Posterior cingulate gyrus (tissue), 11 donors: Measurements from ENCODE around the gene MAPK8IP3.
"Not testable (repeated sequence)": the region's sequence is repeated elsewhere in the genome, so short reads cannot be mapped to it uniquely, and the experiment has no call there.

Experiments used
- DNase-seq, 10 donors: peaks; one replicate each; pipeline versions ENCODE4 v3.0.0 to v3.0.0-alpha.2; 2020 to 2021; ENCODE audit warnings: mixed read lengths in 3 of 10
- intact Hi-C: fragments of 100-400 bp; cut with DNase I; formaldehyde crosslinking; loops from one replicate; pipeline ENCODE4 v1.15.1; 2023

The MAPK8IP3 gene

GRCh38 chr16:1791943-1792812 is 86.2 kb downstream of the MAPK8IP3 start:
- intact Hi-C loops: no loop called here
- peak in 2 of 10 donors; percentile 59 to 82 for DNase-seq

- intact Hi-C loops: no loop called here
- DNase-seq: peak in 4 of 10 donors; percentile 22 to 79 (median 64)
Observed at GRCh38 chr16:1792836-1793577, 87.0 kb downstream of the MAPK8IP3 start.

GRCh38 chr16:1793578-1794220 is 87.7 kb downstream of the MAPK8IP3 start, which contains the start of gene IGFALS:
Gene IGFALS, minus strand, starts transcription at chr16:1793705. Its CDS starts 53 bp downstream, at chr16:1793652.
- intact Hi-C loops: no loop called here
- DNase-seq: peak in 3 of 10 donors; percentile 23 to 82 (median 52)

GRCh38 chr16:1794221-1794871 is 88.4 kb downstream of the MAPK8IP3 start:
- DNase-seq: peak in 2 of 10 donors; percentile 9 to 77
- intact Hi-C loops: no loop called here

- intact Hi-C loops: no loop called here
- peak in 2 of 10 donors; percentile 9 to 68 for DNase-seq
Observed at GRCh38 chr16:1794908-1795666, 89.1 kb downstream of the MAPK8IP3 start.

- intact Hi-C loops, DNase-seq: not testable (repeated sequence)
Observed at GRCh38 chr16:1799263-1799662, 93.3 kb downstream of the MAPK8IP3 start.

GRCh38 chr16:1800701-1801100 is 94.7 kb downstream of the MAPK8IP3 start:
- intact Hi-C loops: no loop called here
- peak in 1 of 10 donors; percentile 68 for DNase-seq

GRCh38 chr16:1807626-1808025 is 101.6 kb downstream of the MAPK8IP3 start:
- intact Hi-C loops: no loop called here

GRCh38 chr16:1808691-1809090 is 102.7 kb downstream of the MAPK8IP3 start:
- peak in 2 of 10 donors; percentile 54 to 59 for DNase-seq
- intact Hi-C loops: no loop called here

More at GRCh38 chr16:1807626-1808025, 101.6 kb downstream of the MAPK8IP3 start:
- peak in 2 of 10 donors; percentile 56 to 62 for DNase-seq

- intact Hi-C loops: no loop called here
- peak in 2 of 10 donors; percentile 81 to 82 for DNase-seq
Observed at GRCh38 chr16:1809281-1809801, 103.3 kb downstream of the MAPK8IP3 start.

- DNase-seq: peak in 2 of 10 donors; percentile 49 to 58
- intact Hi-C loops: no loop called here
Observed at GRCh38 chr16:1810106-1810505, 104.1 kb downstream of the MAPK8IP3 start.

GRCh38 chr16:1810536-1810935 is 104.5 kb downstream of the MAPK8IP3 start:
- DNase-seq: peak in 1 of 10 donors; percentile 79
- intact Hi-C loops: no loop called here

GRCh38 chr16:1812732-1813163 is 106.8 kb downstream of the MAPK8IP3 start:
- intact Hi-C loops: no loop called here
- peak; percentile 34 to 96 (median 79) for DNase-seq

GRCh38 chr16:1815461-1815860 is 109.5 kb downstream of the MAPK8IP3 start:
- DNase-seq: no peak
- intact Hi-C loops: no loop called here

- intact Hi-C loops: no loop called here
- DNase-seq: peak in 1 of 10 donors; percentile 74
Observed at GRCh38 chr16:1816396-1817275, 110.6 kb downstream of the MAPK8IP3 start.

- intact Hi-C loops: no loop called here
- DNase-seq: no peak
Observed at GRCh38 chr16:1817276-1817589, 111.2 kb downstream of the MAPK8IP3 start.

- intact Hi-C loops: no loop called here
Observed at GRCh38 chr16:1817716-1818115, 111.7 kb downstream of the MAPK8IP3 start.

GRCh38 chr16:1818204-1818872 is 112.3 kb downstream of the MAPK8IP3 start:
- intact Hi-C loops: no loop called here
- no peak for DNase-seq

More at GRCh38 chr16:1817716-1818115, 111.7 kb downstream of the MAPK8IP3 start:
- peak in 1 of 10 donors; percentile 76 for DNase-seq
